IPS DF 19.7 (cell line): ENCODE data around the gene BRINP2.

ENCODE experiments used
- DNase-seq: peaks from one replicate; pipeline ENCODE4 v3.0.0-alpha.2; 2013; ENCODE audit warnings: low read depth, low spot score

BRINP2 gene

GRCh38 chr1:177170756-177171535 lies at the start of gene BRINP2:
Gene BRINP2 (plus strand): TSS chr1:177170958. CDS start chr1:177229877, 58,919 bp downstream.
- peak; percentile 85 for DNase-seq

GRCh38 chr1:177122461-177123251 lies 48.1 kb upstream of the BRINP2 start:
- no peak for DNase-seq

GRCh38 chr1:177124577-177125278 lies 46.0 kb upstream of the BRINP2 start:
- DNase-seq, result no peak

- no peak for DNase-seq
Observed at GRCh38 chr1:177126267-177126666, 44.5 kb upstream of the BRINP2 start.

GRCh38 chr1:177128665-177129281 lies 42.0 kb upstream of the BRINP2 start:
- no peak for DNase-seq

- DNase-seq, result no peak
Observed at GRCh38 chr1:177130451-177130945, 40.3 kb upstream of the BRINP2 start.

GRCh38 chr1:177131723-177132122 lies 39.0 kb upstream of the BRINP2 start:
- DNase-seq, result no peak

- no peak for DNase-seq
Observed at GRCh38 chr1:177132141-177132540, 38.6 kb upstream of the BRINP2 start.

GRCh38 chr1:177133977-177134538 lies 36.7 kb upstream of the BRINP2 start:
- DNase-seq, result no peak

- no peak for DNase-seq
Observed at GRCh38 chr1:177135250-177135649, 35.5 kb upstream of the BRINP2 start.

- DNase-seq, result no peak
Observed at GRCh38 chr1:177137814-177138213, 32.9 kb upstream of the BRINP2 start.

GRCh38 chr1:177138347-177138746 lies 32.4 kb upstream of the BRINP2 start:
- no peak for DNase-seq

GRCh38 chr1:177142010-177142409 lies 28.7 kb upstream of the BRINP2 start:
- DNase-seq, result no peak

GRCh38 chr1:177142791-177143271 lies 27.9 kb upstream of the BRINP2 start:
- DNase-seq, result no peak

GRCh38 chr1:177145106-177146070 lies 25.4 kb upstream of the BRINP2 start:
- no peak for DNase-seq

GRCh38 chr1:177146499-177146898 lies 24.3 kb upstream of the BRINP2 start:
- DNase-seq, result no peak

- DNase-seq, result no peak
Observed at GRCh38 chr1:177162243-177162642, 8.5 kb upstream of the BRINP2 start.

- DNase-seq, result no peak
Observed at GRCh38 chr1:177163844-177164379, 6.8 kb upstream of the BRINP2 start.

GRCh38 chr1:177164380-177165068 lies 6.2 kb upstream of the BRINP2 start, which contains the start of gene ASTN1:
Gene ASTN1 (minus strand): TSS chr1:177164712. CDS start chr1:177164676, 36 bp downstream.
- DNase-seq, result no peak
